ENCODE results near the gene HLCS. TPM values are rescaled to one million over a fixed set of nuclear protein-coding genes. Genes with fewer than 3 reads are reported as not detected.
A peak's percentile ranks its signal among the peaks of the same experiment; 100 is the strongest.

The HLCS gene
- total and polyA plus RNA-seq, 2 of the 4 experiments (the other 2 are of a cell fraction): 10.6 to 21.0 TPM

- no peak for TF ChIP-seq FOS (IDR thresholded peaks at IDR 0.05; ENCODE audit: low read depth, low read length)
- TF ChIP-seq MAZ (IDR thresholded peaks at IDR 0.05; ENCODE audit: borderline replicate concordance, low read depth, low read length): peak; percentile 26; the same call in 1 of the 2 replicates
- TF ChIP-seq RAD21 (IDR thresholded peaks at IDR 0.05; ENCODE audit: low read length): no peak
- TF ChIP-seq USF2 (IDR thresholded peaks at IDR 0.05; ENCODE audit: low read depth, low read length): no peak
- no peak for TF ChIP-seq CHD1 (IDR thresholded peaks at IDR 0.05; ENCODE audit: low read depth, low read length)
- no peak for TF ChIP-seq NFE2L2 (IDR thresholded peaks at IDR 0.05; ENCODE audit: low read depth, low read length)
- TF ChIP-seq ELK1 (IDR thresholded peaks at IDR 0.05; ENCODE audit: borderline replicate concordance, low read depth, low read length): no peak
- TF ChIP-seq MAFK (IDR thresholded peaks at IDR 0.05; ENCODE audit: low read depth, low read length): no peak
- TF ChIP-seq MXI1 (IDR thresholded peaks at IDR 0.05; ENCODE audit: borderline replicate concordance, low read depth, low read length): no peak
- no peak for TF ChIP-seq RCOR1 (IDR thresholded peaks at IDR 0.05; ENCODE audit: insufficient replicate concordance, low read length)
- TF ChIP-seq CEBPB (IDR thresholded peaks at IDR 0.05; ENCODE audit: low read depth, low read length): peak; percentile 74
- in situ Hi-C loops (cut with MboI; ENCODE audit: low sequenced_read_pairs) (no loop called here), dilution Hi-C loops (cut with HindIII; ENCODE audit: low sequenced_read_pairs, unreplicated experiment) (no loop called here), intact Hi-C loops (cut with micrococcal nuclease) (no loop called here)
- no TSS peak for BruUV-seq (replicated peaks)
- Histone ChIP-seq H2AFZ (replicated peaks; ENCODE audit: low read length, poor library complexity) (peak overlapping the region; percentile 90), H4K91ac (ENCODE audit: insufficient read depth, low read depth, low read length) (peak overlapping the region; percentile 100), H3K9me3 (ENCODE audit: control insufficient read depth, insufficient read depth, low read length) (no peaks in the 10 kb centered on the region), H3K4ac (ENCODE audit: low read depth, low read length) (peak overlapping the region; percentile 100), H3K56ac (ENCODE audit: extremely low read depth, insufficient read depth, low read length) (peak overlapping the region; percentile 98), H2BK120ac (ENCODE audit: low read depth, low read length) (peak overlapping the region; percentile 100), H3K4me3 (ENCODE audit: insufficient read depth, low read depth, low read length) (no peak overlapping the region), H3K14ac (replicated peaks; ENCODE audit: low read depth, low read length) (peak overlapping the region; percentile 100), H3K23ac (ENCODE audit: low read depth, low read length) (peak overlapping the region; percentile 100), H3K9me1 (ENCODE audit: insufficient read depth, low read length) (peaks cover 9% of the 10 kb centered on the region), H3K36me3 (ENCODE audit: control insufficient read depth, insufficient read depth, low read length) (no peaks in the 10 kb centered on the region), H3K27me3 (ENCODE audit: control insufficient read depth, insufficient read depth, low read length) (no peaks in the 10 kb centered on the region), H2AK9ac (replicated peaks; ENCODE audit: low read depth, low read length, poor library complexity) (peak overlapping the region; percentile 84), H3K27ac (ENCODE audit: insufficient read depth, low read length) (peak overlapping the region; percentile 99), H2BK15ac (ENCODE audit: low read depth, low read length) (peak overlapping the region; percentile 100), H4K20me1 (ENCODE audit: insufficient read depth, low read length) (no peaks in the 10 kb centered on the region), H2BK20ac (ENCODE audit: low read depth, low read length) (peak overlapping the region; percentile 100), H3K79me1 (ENCODE audit: low read depth in 1 of 2, low read length in 2 of 2) (peaks cover 9 to 50% of the 10 kb centered on the region in 2 experiments), H2BK5ac (ENCODE audit: low read depth, low read length, poor library complexity, severe bottlenecking) (peak overlapping the region; percentile 100), H4K5ac (ENCODE audit: low read depth, low read length) (peak overlapping the region; percentile 99), H4K8ac (ENCODE audit: low read depth in 2 of 2, low read length in 2 of 2) (peak overlapping the region; percentile 99 to 100), H3K9ac (ENCODE audit: low read depth, low read length) (peak overlapping the region; percentile 50), H3K4me1 (ENCODE audit: control insufficient read depth, insufficient read depth, low read length) (peaks cover 16% of the 10 kb centered on the region), H2AK5ac (ENCODE audit: low read depth, low read length) (peak overlapping the region; percentile 100), H3K4me2 (ENCODE audit: low read depth, low read length) (peak overlapping the region; percentile 40), H3K18ac (ENCODE audit: low read depth, low read length) (peak overlapping the region; percentile 98)
- DNase-seq (peak; percentile 81), ATAC-seq (ENCODE audit: low read depth) (peak; percentile 50)
- ChIA-PET POLR2A (ENCODE audit: unreplicated experiment) (interaction anchor here (0.5 kb wide), 1 partner anchor 163 kb away, joined by 11 read pairs; no protein-coding TSS in a partner anchor), CTCF (no interaction called here)
- WGBS, 2 experiments (ENCODE audit: extremely low coverage in 2 of 2, insufficient read length in 1 of 2): 36% methylated on average over 8 of the region's 17 CpGs; no CpG with 5 or more reads in 1 of the 2 experiments
These were observed 55.7 kb downstream of the HLCS start for GRCh38 chr21:36910581-36911307.

Data from IMR-90 (cell line).